ENCODE measurements around the gene ABI2. TPM values are rescaled to one million over a fixed set of nuclear protein-coding genes. Genes with fewer than 3 reads are reported as not detected.

ABI2 gene
- total and polyA plus RNA-seq, 5 donors: 26.4 to 75.4 (median 64.2) TPM

DNA sequence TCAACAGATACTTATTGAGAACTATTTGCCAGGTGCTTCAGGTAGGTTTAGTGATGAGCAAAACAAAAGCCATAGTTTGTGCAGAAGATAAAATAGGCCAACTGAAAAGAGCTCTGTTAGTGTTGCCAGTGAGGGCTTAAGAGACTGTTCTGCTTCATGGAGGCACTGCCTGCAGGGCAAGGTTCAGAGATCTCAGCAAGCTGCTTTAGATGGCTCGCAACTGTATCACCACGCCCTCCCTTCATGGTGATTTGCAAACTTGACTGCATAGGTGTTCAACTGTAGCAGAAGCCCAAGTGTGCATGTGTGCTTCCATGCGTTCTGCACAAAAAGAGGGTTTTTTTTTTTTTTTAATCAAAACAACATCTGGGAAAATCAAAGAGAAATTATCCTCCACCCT, 122.4 kb downstream of the ABI2 start:
- Histone ChIP-seq H3K27ac (ENCODE audit: low read length) (no peak overlapping the region), H3K27me3 (ENCODE audit: control insufficient read depth, insufficient read depth) (no peaks in the 10 kb centered on the region), H3K4me1 (ENCODE audit: control insufficient read depth, insufficient read depth, low read length) (no peaks in the 10 kb centered on the region), H3K9me3 (ENCODE audit: control insufficient read depth, low read length) (no peaks in the 10 kb centered on the region), H3K4me3 (ENCODE audit: low read length) (no peak overlapping the region)
- intact Hi-C loops (cut with DNase I): loop anchor here in 1 of 4 donors (10.0 kb wide), 1 partner anchor 226 kb away; no protein-coding TSS in a partner anchor
- WGBS: 92% methylated on average over 3 of the region's 3 CpGs
- no peak for DNase-seq
- no peak for ATAC-seq

DNA sequence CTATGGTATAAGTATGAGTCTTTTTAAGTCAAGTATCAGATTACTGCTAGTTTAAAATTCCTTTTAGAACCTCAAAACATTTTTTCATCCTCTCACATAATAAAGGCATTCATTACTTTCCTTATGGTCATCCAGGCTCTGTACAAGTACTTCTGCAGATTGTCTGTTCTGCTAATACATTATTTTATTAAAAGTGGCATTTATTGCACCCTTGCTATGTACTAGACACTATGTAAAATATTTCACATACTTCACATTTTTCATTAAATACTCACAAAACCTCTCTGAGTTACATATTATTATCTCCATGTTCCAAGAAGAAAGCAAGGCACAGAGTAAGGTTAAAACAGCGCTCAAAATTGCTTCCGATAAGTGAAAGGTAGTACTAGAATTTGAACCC, 122.8 kb downstream of the ABI2 start:
- WGBS: 96% methylated on average over 2 of the region's 2 CpGs
- no peak for ATAC-seq
- H3K27ac ChIP-seq (ENCODE audit: low read length): no peak overlapping the region

DNA sequence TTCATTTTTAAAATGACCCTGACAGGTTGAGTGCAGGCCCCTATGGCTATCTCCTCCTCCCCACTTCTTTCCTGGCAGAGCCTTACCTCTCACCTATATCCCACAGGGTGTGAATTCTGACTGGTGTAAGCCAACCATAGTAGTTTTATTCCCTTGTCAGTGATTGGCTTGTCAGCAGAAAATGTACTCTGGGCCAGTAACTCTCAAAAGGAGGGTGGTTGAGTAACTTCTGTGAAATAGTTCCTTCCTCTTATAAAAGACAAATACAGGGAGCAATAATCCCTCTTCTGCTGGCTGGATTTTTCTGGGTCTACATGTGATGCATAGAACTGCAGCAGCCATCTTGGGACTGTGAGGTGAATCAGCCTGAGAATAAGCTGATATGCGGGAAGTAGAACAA, 123.5 kb downstream of the ABI2 start:
- Histone ChIP-seq H3K9me3 (ENCODE audit: control insufficient read depth, low read length) (no peaks in the 10 kb centered on the region), H3K4me3 (ENCODE audit: low read length) (no peak overlapping the region), H3K4me1 (ENCODE audit: control insufficient read depth, insufficient read depth, low read length) (no peaks in the 10 kb centered on the region), H3K27ac (ENCODE audit: low read length) (no peak overlapping the region), H3K27me3 (ENCODE audit: control insufficient read depth, insufficient read depth) (no peaks in the 10 kb centered on the region)
- intact Hi-C loops (cut with DNase I): loop anchor here in 1 of 4 donors (10.0 kb wide), 1 partner anchor 227 kb away; no protein-coding TSS in a partner anchor
- WGBS: 89% methylated on average over 1 of the region's 1 CpG
- no peak for DNase-seq
- peak in 1 of 2 donors; percentile 27 for ATAC-seq

More for the DNA sequence above, 122.8 kb downstream of the ABI2 start:
- no peak overlapping the region for H3K4me3 ChIP-seq (ENCODE audit: low read length)
- intact Hi-C loops (cut with DNase I): loop anchor here in 1 of 4 donors (10.0 kb wide), 1 partner anchor 226 kb away; no protein-coding TSS in a partner anchor
- H3K4me1 ChIP-seq (ENCODE audit: control insufficient read depth, insufficient read depth, low read length): no peaks in the 10 kb centered on the region
- no peak for DNase-seq
- H3K9me3 ChIP-seq (ENCODE audit: control insufficient read depth, low read length): no peaks in the 10 kb centered on the region
- no peaks in the 10 kb centered on the region for H3K27me3 ChIP-seq (ENCODE audit: control insufficient read depth, insufficient read depth)

DNA sequence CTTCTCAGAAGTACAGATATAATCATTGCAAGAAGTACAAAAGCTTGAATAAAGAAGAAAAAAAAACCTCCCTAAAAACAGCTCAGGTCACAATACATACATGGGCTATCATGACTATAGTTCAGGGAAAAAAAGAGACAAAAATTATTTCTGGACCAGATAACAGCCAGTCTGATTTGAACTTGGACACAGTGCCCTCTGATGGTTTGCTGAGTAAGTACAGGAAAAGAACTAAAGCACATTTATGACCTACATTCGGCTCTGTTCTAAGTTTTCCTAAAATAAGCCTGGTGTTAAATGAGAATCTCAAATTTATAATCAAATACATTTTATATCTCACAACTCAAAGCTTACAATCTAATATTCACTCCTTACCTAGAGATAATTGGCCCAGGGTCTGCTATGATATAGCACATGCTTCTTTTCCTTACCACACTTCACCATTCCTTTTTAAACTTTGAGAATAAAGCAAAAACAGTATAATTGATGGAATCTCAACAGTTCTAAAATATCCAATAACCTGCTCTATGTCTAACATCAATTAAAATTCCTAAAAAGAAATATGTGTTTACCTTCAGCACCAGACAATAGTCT, 125.8 kb downstream of the ABI2 start:
- H3K9me3 ChIP-seq (ENCODE audit: control insufficient read depth, low read length): no peaks in the 10 kb centered on the region
- H3K27ac ChIP-seq (ENCODE audit: low read length): no peak overlapping the region
- intact Hi-C loops (cut with DNase I): loop anchor here in 1 of 4 donors (10.0 kb wide), 1 partner anchor 229 kb away; no protein-coding TSS in a partner anchor
- WGBS: 3% methylated on average over 1 of the region's 1 CpG
- DNase-seq: no peak
- ATAC-seq: peak; percentile 61 to 72
- H3K4me1 ChIP-seq (ENCODE audit: control insufficient read depth, insufficient read depth, low read length): no peaks in the 10 kb centered on the region
- H3K27me3 ChIP-seq (ENCODE audit: control insufficient read depth, insufficient read depth): no peaks in the 10 kb centered on the region
- no peak overlapping the region for H3K4me3 ChIP-seq (ENCODE audit: low read length)

DNA sequence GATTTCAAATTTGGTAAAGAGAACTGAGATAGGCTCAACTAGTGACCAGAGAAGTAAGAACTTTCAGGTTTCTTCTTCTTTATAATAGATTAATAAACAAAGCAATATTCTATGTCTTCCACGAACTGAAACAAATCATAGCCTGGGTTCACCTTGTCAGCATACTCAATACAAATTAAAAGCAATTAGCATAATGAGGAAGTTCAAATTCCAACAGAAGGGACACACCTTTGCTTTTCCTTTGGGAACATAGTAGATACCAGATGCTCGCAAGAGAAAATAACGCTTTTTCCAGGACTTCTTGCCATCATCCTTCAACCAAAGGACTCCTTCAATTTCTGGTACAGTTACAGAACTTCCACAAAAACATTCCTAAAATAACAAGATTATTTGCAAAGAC, 127.0 kb downstream of the ABI2 start:
- H3K9me3 ChIP-seq (ENCODE audit: control insufficient read depth, low read length): no peaks in the 10 kb centered on the region
- WGBS: 61% methylated on average over 3 of the region's 3 CpGs
- no peaks in the 10 kb centered on the region for H3K27me3 ChIP-seq (ENCODE audit: control insufficient read depth, insufficient read depth)
- intact Hi-C loops (cut with DNase I): loop anchor here in 1 of 4 donors (10.0 kb wide), 1 partner anchor 230 kb away; no protein-coding TSS in a partner anchor
- ATAC-seq (no peak), DNase-seq (no peak)
- no peaks in the 10 kb centered on the region for H3K4me1 ChIP-seq (ENCODE audit: control insufficient read depth, insufficient read depth, low read length)
- no peak overlapping the region for H3K4me3 ChIP-seq (ENCODE audit: low read length)
- no peak overlapping the region for H3K27ac ChIP-seq (ENCODE audit: low read length)

DNA sequence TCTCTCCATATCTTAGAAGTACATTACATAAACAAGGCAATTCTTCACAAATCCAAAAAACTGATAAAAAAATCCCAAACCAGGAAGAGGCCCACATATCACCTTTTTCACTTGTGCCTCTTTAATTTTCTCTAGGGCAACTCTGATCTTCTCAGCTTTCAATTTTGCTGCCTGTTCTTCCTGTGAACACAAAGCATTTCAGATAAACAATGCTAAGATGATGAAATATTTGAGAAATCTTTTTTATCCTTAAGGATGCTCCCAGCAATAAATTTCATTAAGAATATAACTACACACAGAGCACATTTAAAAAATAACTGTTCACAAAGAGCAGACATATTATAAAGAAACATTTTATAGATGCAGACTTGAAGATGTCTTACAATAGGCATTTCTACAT, 133.6 kb downstream of the ABI2 start:
- intact Hi-C loops (cut with DNase I): no loop called here
- Histone ChIP-seq H3K4me1 (ENCODE audit: control insufficient read depth, insufficient read depth, low read length) (no peaks in the 10 kb centered on the region), H3K27ac (ENCODE audit: low read length) (no peak overlapping the region), H3K27me3 (ENCODE audit: control insufficient read depth, insufficient read depth) (no peaks in the 10 kb centered on the region), H3K9me3 (ENCODE audit: control insufficient read depth, low read length) (no peaks in the 10 kb centered on the region), H3K4me3 (ENCODE audit: low read length) (no peak overlapping the region)
- DNase-seq: no peak
- no peak for ATAC-seq

DNA sequence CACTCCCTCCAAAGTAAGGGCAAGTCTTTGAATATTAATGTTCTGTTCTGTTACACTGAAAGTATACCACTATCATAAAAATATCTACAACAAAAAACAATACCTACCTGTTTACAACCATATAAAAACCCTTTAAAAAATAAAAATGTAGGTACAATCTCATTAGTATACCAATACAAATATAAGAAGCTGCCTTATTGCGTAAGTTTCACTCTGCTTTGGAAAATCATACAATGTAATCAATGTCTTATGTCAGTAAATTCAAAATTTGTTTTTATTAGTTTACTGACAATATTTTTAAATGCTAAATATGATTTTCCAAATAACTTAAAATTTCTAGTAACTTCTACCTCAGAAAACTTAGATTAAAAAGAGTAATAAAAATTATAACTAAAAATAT, 134.1 kb downstream of the ABI2 start:
- no peak overlapping the region for H3K4me3 ChIP-seq (ENCODE audit: low read length)
- no peaks in the 10 kb centered on the region for H3K4me1 ChIP-seq (ENCODE audit: control insufficient read depth, insufficient read depth, low read length)
- no peak overlapping the region for H3K27ac ChIP-seq (ENCODE audit: low read length)
- DNase-seq (no peak), ATAC-seq (no peak)
- no peaks in the 10 kb centered on the region for H3K27me3 ChIP-seq (ENCODE audit: control insufficient read depth, insufficient read depth)
- no peaks in the 10 kb centered on the region for H3K9me3 ChIP-seq (ENCODE audit: control insufficient read depth, low read length)
- WGBS: 97% methylated on average over 1 of the region's 1 CpG
- intact Hi-C loops (cut with DNase I): no loop called here

DNA sequence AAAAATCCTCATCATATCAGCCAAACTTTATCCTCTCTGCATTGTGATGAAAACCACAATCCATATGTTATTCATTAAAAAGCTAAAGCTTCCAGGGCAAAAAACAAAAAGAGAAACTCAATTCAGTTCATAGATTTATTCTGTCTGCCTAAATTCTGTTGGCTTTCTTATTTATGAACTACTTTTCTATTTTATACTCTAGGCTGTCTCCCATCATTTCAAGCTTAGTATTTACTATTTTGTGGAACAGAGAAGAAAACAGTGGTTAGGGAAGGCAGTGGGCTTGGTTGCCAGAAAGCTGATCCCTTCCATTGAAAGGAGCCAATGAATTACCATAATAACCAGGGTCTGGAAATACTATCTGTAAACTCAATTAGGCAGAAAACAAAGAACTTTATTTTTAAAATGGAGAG, 135.1 kb downstream of the ABI2 start:
- Histone ChIP-seq H3K27ac (ENCODE audit: low read length) (no peak overlapping the region), H3K27me3 (ENCODE audit: control insufficient read depth, insufficient read depth) (no peaks in the 10 kb centered on the region), H3K4me1 (ENCODE audit: control insufficient read depth, insufficient read depth, low read length) (no peaks in the 10 kb centered on the region), H3K9me3 (ENCODE audit: control insufficient read depth, low read length) (no peaks in the 10 kb centered on the region), H3K4me3 (ENCODE audit: low read length) (no peak overlapping the region)
- DNase-seq (no peak), ATAC-seq (no peak)
- intact Hi-C loops (cut with DNase I): no loop called here

DNA sequence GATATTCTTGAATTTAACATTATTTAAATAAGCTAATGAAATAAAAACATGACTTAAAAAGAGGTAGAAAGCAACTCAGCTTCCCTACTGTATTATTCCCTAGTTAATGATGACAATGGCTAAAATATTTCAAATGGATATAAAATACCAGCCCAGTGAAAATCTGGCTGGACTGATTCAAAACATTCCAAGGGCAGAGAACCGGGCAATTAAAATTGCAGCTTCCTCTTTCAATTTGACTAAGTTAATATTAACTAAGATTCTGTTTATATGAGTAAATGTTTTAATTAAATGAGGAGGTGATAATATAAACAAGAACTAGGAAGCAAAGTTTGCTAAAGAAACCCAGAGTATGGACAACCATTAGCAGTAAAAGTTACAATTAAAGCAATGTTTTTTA, 141.4 kb downstream of the ABI2 start:
- ATAC-seq: no peak
- Histone ChIP-seq H3K27ac (ENCODE audit: low read length) (no peak overlapping the region), H3K4me1 (ENCODE audit: control insufficient read depth, insufficient read depth, low read length) (no peaks in the 10 kb centered on the region), H3K4me3 (ENCODE audit: low read length) (no peak overlapping the region), H3K9me3 (ENCODE audit: control insufficient read depth, low read length) (no peaks in the 10 kb centered on the region), H3K27me3 (ENCODE audit: control insufficient read depth, insufficient read depth) (no peaks in the 10 kb centered on the region)
- intact Hi-C loops (cut with DNase I): no loop called here
- 41% methylated on average over 1 of the region's 1 CpG for WGBS
- DNase-seq: no peak

DNA sequence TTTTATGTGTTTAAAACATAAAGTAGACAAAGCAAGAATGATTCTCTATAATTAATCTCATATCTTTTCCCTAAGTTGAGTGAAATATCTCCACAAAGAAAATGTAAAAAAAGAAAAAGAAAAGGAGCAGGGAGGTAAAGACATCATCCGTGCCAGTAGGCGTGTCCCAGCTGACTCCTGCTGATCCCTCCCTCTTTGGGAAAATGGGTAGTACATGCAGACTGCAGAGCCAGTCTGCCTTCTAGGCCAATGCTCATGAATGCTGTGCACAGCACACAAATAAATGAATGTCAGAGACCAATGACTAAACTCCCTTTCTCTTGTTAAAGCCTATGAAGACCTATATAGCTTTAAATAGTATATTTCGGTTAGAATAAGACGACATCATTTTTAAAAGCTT, 142.2 kb downstream of the ABI2 start:
- peak; percentile 61 to 64 for ATAC-seq
- Histone ChIP-seq H3K9me3 (ENCODE audit: control insufficient read depth, low read length) (no peaks in the 10 kb centered on the region), H3K27ac (ENCODE audit: low read length) (no peak overlapping the region), H3K4me3 (ENCODE audit: low read length) (no peak overlapping the region), H3K4me1 (ENCODE audit: control insufficient read depth, insufficient read depth, low read length) (no peaks in the 10 kb centered on the region), H3K27me3 (ENCODE audit: control insufficient read depth, insufficient read depth) (no peaks in the 10 kb centered on the region)
- peak in 1 of 3 donors; percentile 53 for DNase-seq
- 81% methylated on average over 4 of the region's 4 CpGs for WGBS
- intact Hi-C loops (cut with DNase I): no loop called here

DNA sequence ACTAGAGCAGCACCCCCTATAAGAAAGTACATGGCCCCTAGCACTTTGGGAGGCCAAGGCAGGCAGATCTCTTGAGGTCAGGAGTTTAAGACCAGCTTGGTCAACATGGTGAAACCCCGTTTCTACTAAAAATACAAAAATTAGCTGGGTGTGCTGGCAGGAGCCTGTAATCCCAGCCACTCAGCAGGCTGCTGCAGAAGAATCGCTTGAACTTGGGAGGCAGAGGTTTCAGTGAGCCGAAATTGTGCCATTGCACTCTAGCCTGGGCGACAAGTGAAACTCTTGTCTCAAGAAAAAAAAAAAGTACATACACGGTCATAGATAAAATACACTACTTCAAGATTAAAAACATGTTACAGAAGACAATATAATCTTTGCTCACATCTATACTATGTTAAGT, 143.1 kb downstream of the ABI2 start:
- Histone ChIP-seq H3K4me3 (ENCODE audit: low read length) (no peak overlapping the region), H3K27me3 (ENCODE audit: control insufficient read depth, insufficient read depth) (no peaks in the 10 kb centered on the region), H3K4me1 (ENCODE audit: control insufficient read depth, insufficient read depth, low read length) (no peaks in the 10 kb centered on the region), H3K9me3 (ENCODE audit: control insufficient read depth, low read length) (no peaks in the 10 kb centered on the region), H3K27ac (ENCODE audit: low read length) (no peak overlapping the region)
- ATAC-seq (no peak), DNase-seq (no peak)
- WGBS: 84% methylated on average over 5 of the region's 5 CpGs
- intact Hi-C loops (cut with DNase I): no loop called here

DNA sequence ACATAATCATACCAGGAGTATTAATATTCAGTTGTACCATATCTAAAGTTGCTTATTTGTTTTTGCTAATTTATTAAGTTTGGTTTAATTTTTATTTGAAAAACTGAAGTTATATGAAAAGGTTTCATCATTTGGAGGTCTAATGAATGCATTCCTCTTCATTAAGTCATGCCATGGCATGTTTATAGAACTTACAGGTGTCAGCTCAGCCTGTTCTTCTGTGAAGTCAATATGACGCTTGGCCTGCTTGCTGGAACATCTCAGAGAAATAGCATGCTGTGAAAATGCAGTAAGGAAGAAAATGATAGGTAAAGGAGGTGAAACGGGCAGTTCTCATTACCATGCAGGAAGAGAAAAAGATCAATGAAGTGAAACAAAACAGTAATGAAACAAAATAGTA, 148.7 kb downstream of the ABI2 start:
- no peak for ATAC-seq
- no peak for DNase-seq
- intact Hi-C loops (cut with DNase I): no loop called here
- Histone ChIP-seq H3K4me1 (ENCODE audit: control insufficient read depth, insufficient read depth, low read length) (no peaks in the 10 kb centered on the region), H3K9me3 (ENCODE audit: control insufficient read depth, low read length) (no peaks in the 10 kb centered on the region), H3K27ac (ENCODE audit: low read length) (no peak overlapping the region), H3K4me3 (ENCODE audit: low read length) (no peak overlapping the region), H3K27me3 (ENCODE audit: control insufficient read depth, insufficient read depth) (no peaks in the 10 kb centered on the region)
- 92% methylated on average over 2 of the region's 2 CpGs for WGBS

Measured in right cardiac atrium (tissue), 5 donors.